Measurements from ENCODE around the gene PDE11A.

GRCh38 chr2:177745531-177745930, 327.0 kb downstream of the PDE11A start:
- TF ChIP-seq CTCF (IDR thresholded peaks at IDR 0.05) (no peak), POLR2A (IDR thresholded peaks at IDR 0.05) (no peak)

Data from esophagus squamous epithelium (tissue), 4 donors.